WERI-Rb-1 (cell line): ENCODE data around the gene PLLP.

ENCODE experiments used
- DNase-seq: peaks from one replicate; pipeline ENCODE4 v3.0.0-alpha.2; 2020
- H3K27ac ChIP-seq: fragments of 250-450 bp; sonication (Bioruptor Pico); 2 replicates; pipeline ENCODE4 v1.5.1; 2020; ENCODE audit warnings: mild to moderate bottlenecking, moderate library complexity
- H3K27me3 ChIP-seq: fragments of 250-450 bp; sonication (Bioruptor Pico); 2 replicates; pipeline ENCODE4 v1.5.1; 2021; ENCODE audit warnings: mild to moderate bottlenecking, low read depth, moderate library complexity; ENCODE audit not compliant: insufficient read depth, severe bottlenecking
- H3K36me3 ChIP-seq: fragments of 250-450 bp; sonication (Bioruptor Pico); 2 replicates; pipeline ENCODE4 v1.5.1; 2020; ENCODE audit warnings: mild to moderate bottlenecking, moderate library complexity
- H3K4me3 ChIP-seq: 2 replicates; pipeline ENCODE4 v1.5.1; 2011; ENCODE audit warnings: low read depth, mild to moderate bottlenecking, control low read depth, low read length
- H3K9me3 ChIP-seq: fragments of 250-450 bp; sonication (Bioruptor Pico); 2 replicates; pipeline ENCODE4 v1.5.1; 2021; ENCODE audit warnings: mild to moderate bottlenecking, moderate library complexity; ENCODE audit not compliant: severe bottlenecking
- TF ChIP-seq, protein P1 (sequence below): IDR thresholded peaks from 2 replicates; pipeline ENCODE4 v1.5.1; 2011; ENCODE audit warnings: low read depth, mild to moderate bottlenecking, control low read depth, inconsistent platforms, low read length

The PLLP gene

DNA sequence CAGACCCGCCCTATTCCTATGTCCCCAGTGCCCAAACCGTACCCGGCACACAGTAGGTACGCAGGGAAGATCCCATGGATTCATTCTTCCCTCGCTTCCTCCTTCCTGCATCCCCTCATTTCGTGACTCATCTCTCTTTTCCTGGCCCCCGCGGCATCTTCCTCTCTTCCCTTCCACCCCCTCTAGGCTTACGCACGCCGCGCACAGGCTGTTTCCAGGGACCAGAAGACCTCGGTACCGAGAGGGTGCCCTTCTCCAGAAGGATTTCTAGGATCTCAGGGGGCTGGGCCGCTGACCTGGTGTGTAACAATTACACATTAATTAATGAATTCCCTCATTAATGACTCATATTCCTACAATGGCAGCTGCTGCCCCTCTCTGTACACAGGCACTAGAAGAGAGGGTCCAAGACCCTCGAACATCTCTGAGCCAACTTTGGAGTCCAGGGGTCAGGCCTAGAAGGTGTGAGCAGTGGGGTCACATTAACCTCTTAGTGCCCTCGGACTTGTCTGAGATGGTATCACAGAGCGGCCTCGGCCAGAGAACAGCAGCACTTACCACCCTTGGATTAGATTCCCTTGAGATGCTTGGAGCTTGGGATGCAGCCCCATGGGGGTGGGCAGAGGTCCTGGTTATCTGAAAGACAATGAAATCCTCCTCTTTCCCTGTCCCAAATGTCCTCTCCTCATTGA lies 16.8 kb upstream of the PLLP start:
- Histone ChIP-seq H3K27ac (no peak overlapping the region), H3K27me3 (no peaks in the 10 kb centered on the region)
- TF ChIP-seq, protein P1, sequence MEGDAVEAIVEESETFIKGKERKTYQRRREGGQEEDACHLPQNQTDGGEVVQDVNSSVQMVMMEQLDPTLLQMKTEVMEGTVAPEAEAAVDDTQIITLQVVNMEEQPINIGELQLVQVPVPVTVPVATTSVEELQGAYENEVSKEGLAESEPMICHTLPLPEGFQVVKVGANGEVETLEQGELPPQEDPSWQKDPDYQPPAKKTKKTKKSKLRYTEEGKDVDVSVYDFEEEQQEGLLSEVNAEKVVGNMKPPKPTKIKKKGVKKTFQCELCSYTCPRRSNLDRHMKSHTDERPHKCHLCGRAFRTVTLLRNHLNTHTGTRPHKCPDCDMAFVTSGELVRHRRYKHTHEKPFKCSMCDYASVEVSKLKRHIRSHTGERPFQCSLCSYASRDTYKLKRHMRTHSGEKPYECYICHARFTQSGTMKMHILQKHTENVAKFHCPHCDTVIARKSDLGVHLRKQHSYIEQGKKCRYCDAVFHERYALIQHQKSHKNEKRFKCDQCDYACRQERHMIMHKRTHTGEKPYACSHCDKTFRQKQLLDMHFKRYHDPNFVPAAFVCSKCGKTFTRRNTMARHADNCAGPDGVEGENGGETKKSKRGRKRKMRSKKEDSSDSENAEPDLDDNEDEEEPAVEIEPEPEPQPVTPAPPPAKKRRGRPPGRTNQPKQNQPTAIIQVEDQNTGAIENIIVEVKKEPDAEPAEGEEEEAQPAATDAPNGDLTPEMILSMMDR, result no peak

DNA sequence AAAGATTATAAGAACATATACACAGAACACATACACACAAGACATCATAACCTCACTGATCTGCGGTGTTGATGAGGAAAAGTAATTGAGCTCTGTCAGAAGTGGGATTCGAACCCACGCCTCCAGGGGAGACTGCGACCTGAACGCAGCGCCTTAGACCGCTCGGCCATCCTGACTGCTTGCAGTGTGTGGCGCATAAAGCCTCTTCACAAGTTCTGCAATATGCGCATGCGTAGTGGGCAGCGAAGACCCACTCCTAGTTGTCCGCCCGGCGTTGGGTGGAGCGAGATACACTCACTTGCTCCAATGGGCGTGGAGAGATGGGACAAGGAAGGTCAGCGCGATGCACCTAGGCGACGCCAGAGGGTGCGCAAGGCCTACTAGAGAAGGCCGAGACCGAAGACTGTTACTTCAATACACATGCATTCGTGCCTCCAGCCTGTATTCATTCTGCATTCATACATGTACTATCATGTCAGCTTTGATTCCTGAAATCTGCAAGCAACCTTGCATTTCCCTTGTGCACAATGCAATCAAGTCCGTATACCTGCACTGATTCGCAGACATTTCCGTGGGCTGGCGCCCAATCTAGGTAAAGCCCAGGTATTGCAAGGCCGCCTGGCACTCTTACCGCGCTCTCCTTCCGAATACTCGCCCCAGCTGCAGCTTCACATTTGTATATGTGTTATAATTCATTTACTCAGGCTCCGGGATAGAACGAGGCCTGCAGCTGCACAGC lies 16.1 kb upstream of the PLLP start:
- peak overlapping the region; percentile 91 for H3K4me3 ChIP-seq
- H3K27me3 ChIP-seq, result no peaks in the 10 kb centered on the region
- DNase-seq, result peak; percentile 97
- peak overlapping the region; percentile 33; the same call in 1 of the 2 replicates for H3K27ac ChIP-seq
- H3K36me3 ChIP-seq, result no peaks in the 10 kb centered on the region
- no peaks in the 10 kb centered on the region for H3K9me3 ChIP-seq
- TF ChIP-seq, protein P1, result peak; percentile 97

More for the DNA sequence above, 16.8 kb upstream of the PLLP start:
- Histone ChIP-seq H3K4me3 (no peak overlapping the region), H3K9me3 (no peaks in the 10 kb centered on the region), H3K36me3 (no peaks in the 10 kb centered on the region)
- DNase-seq, result no peak

DNA sequence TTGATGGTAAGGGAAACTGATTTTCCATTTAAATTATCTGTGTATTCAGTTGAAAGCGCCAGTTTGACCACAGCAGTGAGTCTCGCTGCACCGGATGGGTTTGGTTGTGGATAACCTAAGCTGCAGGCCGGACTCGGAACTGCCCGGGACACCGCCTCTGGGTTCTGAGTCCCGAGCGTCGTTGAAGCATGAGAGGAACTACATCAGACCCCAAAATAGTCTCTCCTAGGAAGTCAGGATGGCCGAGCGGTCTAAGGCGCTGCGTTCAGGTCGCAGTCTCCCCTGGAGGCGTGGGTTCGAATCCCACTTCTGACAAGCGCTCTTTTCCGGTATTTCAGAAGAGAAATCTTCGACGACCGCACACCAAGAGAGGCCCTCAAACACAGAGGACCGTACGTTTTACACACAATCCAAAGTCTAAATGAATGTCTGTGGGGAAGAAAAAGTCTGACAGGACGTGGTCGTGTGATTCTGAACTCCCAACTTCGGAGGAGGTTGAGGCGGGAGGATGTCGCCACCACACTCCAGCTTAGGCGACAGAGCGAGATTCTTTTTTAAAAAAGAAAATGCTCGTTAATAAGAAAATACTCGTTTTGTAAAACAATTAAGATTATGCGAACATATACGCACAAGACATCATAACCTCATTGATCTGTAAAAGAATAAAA lies 15.4 kb upstream of the PLLP start:
- Histone ChIP-seq H3K9me3 (no peaks in the 10 kb centered on the region), H3K4me3 (peak overlapping the region; percentile 91), H3K27me3 (no peaks in the 10 kb centered on the region), H3K36me3 (no peaks in the 10 kb centered on the region), H3K27ac (peak overlapping the region; percentile 48)
- TF ChIP-seq, protein P1, result no peak
- DNase-seq, result peak; percentile 83

DNA sequence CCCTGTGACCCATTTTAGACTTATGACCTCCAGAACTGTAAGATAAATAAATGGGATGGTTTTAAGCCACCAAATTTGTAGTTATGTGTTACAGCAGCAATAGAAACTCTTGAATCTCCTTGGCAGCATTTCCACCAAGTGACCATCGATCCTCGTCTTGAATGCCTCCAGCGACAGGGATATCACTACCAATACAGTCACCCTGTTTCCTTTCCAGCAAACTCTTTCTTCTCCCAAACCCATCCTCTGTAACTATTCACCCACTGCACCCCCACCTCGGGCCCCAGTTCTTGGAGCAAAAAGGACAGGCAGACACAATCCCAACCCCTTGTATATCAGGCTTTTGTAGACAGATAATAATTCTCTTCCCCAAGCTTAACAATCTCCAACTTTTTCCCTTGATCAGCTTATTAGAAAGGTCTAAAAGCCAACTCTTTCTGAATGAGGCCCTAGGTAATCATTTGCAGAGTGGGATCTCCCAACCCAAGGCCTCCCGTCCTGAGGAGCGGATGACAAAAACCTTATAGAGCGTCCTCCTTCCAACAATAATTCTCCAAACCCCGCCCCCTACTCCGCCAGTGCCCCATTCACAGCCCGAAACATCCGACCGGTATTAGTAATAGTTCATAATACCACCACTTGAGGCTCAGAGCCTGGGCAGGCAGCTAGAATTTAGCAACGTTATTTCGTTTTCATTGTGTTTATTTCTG lies 14.7 kb upstream of the PLLP start:
- H3K36me3 ChIP-seq, result no peaks in the 10 kb centered on the region
- peak overlapping the region; percentile 91 for H3K4me3 ChIP-seq
- no peaks in the 10 kb centered on the region for H3K9me3 ChIP-seq
- TF ChIP-seq, protein P1, result no peak
- peak overlapping the region; percentile 48 for H3K27ac ChIP-seq
- no peaks in the 10 kb centered on the region for H3K27me3 ChIP-seq
- peak; percentile 58 for DNase-seq

DNA sequence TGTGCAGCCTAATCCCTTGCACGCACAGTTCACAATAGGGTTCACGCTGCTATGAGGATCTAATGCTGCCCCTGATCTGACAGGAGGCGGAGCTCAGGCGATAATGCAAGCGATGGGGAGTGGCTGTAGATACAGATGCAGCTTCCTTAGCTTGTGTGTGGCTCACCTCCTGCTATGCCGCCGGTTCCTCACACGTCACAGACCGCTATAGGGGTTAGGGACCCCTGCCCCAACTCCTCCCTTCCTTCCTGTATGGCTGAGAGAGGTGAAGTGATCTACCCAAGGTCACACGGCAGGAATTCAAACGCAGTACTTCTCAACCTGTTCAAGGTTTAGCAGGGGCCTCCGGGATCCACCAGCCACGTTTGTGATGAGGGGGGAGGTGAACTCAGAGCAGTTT lies 13.4 kb upstream of the PLLP start:
- no peak for DNase-seq

More for the DNA sequence above, 13.4 kb upstream of the PLLP start:
- no peaks in the 10 kb centered on the region for H3K36me3 ChIP-seq
- H3K9me3 ChIP-seq, result no peaks in the 10 kb centered on the region
- TF ChIP-seq, protein P1, result no peak
- no peak overlapping the region for H3K4me3 ChIP-seq
- H3K27me3 ChIP-seq, result no peaks in the 10 kb centered on the region
- no peak overlapping the region for H3K27ac ChIP-seq
